Subcutaneous adipose tissue (tissue), 4 donors: ENCODE data around the gene SGIP1. TPM values are rescaled to one million over a fixed set of nuclear protein-coding genes. Genes with fewer than 3 reads are reported as not detected.

Experiments
- total RNA-seq, 4 donors: library from RNA; depleted of rRNA; stranded (reverse); fragments of >200 nt; gene quantifications; one replicate each; pipeline ENCODE4 v1.1.0, GENCODE V29; 2016
- TF ChIP-seq, protein P1 (sequence below): fragments of 450-650 bp; IDR thresholded peaks from one replicate; pipeline ENCODE4 v1.5.1; 2016; ENCODE audit warnings: low read depth, mild to moderate bottlenecking, control low read depth, antibody characterized with exemption, moderate library complexity

SGIP1 gene
- total RNA-seq, 4 donors from 2014 or later = 5.9 to 23.1 (median 18.0) TPM

DNA sequence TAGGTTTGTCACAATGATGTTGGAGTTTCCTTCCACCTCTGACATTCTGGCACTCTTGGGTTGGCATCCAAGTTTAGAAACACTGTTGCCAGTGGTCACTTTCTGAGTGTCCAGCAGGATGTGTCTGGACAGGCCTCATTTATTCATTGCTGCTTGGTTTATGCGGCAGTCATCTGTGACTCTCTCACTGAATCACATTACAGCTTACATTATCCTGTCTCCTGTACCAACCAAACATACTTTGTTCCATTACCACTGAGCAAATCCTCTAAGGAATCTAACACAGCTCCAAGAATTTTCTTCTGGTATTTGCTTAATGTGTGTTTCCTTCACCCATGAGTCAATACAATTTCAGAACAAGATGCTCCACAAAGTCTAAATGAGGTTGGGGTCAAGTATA, 19.9 kb downstream of the SGIP1 start:
- TF ChIP-seq, protein P1, sequence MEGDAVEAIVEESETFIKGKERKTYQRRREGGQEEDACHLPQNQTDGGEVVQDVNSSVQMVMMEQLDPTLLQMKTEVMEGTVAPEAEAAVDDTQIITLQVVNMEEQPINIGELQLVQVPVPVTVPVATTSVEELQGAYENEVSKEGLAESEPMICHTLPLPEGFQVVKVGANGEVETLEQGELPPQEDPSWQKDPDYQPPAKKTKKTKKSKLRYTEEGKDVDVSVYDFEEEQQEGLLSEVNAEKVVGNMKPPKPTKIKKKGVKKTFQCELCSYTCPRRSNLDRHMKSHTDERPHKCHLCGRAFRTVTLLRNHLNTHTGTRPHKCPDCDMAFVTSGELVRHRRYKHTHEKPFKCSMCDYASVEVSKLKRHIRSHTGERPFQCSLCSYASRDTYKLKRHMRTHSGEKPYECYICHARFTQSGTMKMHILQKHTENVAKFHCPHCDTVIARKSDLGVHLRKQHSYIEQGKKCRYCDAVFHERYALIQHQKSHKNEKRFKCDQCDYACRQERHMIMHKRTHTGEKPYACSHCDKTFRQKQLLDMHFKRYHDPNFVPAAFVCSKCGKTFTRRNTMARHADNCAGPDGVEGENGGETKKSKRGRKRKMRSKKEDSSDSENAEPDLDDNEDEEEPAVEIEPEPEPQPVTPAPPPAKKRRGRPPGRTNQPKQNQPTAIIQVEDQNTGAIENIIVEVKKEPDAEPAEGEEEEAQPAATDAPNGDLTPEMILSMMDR = no peak

DNA sequence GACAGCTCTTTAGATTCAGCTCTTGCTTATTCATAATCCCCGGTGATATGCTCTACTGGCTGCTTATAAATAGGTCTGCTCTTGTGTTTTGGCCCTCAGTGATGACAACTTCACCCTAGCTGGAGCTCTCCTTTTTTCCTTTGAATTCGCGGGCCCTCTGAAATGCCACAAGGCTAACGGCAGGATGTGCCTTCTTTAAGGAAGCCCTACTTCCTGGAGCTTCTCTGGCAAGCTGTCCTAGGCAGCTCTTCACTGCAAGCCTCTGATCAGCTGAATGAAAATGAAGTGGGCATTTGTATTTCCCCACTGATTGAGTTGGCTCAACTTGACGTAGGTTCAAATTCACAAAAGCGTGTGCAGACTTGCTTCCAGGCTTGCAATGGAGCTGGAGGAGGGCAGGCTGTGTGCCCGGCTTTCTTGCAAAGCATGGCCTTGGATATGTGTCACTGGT, 22.2 kb downstream of the SGIP1 start:
- TF ChIP-seq, protein P1 = no peak

DNA sequence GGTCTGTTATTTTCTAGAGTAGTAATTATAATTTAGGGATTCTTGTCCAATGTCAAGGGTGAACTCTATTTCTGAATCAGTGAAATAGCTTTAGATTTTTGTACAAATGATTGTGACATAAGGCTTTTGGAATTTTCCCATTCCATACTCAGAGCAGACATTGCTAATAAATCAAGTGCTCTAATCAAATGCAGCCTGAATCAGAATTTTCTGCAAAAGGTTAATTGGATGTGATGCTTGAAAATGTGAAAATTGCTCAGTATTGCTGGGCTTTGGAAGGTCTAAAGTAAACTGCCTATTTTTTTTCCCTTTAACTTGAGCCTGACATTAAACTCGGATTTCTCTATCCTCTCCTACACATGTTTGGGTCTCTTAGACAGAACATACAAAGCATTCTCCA, 23.2 kb downstream of the SGIP1 start:
- TF ChIP-seq, protein P1 = no peak

DNA sequence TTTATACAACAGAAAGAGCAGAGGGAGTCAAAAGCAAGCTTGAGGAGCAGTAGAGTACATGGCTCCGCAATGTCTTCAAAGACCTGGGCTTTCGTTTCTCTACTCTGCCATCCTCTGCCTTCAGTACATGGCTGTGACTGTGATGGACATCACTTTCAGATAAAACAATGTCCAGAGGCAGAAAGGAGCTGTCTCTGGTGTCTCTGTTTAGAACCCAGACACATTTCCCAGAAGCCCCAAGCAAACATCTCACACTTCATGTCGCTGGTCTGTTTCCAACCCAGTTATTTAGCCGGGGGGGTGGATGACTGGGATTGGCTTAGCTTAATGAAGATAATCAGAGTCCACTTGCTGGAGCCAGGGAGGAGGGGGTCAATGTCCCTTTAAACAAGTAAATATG, 25.6 kb downstream of the SGIP1 start:
- TF ChIP-seq, protein P1 = no peak

DNA sequence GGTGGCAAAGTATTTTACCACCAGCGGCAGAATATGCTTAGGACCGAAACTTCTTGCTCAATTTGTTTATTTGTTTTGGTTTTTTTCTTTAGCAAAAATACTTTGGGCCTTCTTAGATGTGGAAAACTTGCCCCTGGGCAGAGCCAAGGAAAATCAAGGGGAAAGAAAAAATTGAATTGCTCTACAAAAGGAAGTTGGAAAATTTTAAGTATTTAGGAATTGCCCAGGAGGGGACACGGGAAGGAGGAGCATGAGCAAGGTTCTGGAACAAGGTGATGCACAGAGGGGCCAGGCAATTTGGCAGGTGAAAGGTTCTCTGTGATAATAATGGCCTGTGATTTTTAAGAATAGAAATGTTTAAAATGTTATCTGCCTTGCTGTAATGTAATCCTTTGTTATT, 28.6 kb downstream of the SGIP1 start:
- TF ChIP-seq, protein P1 = no peak

DNA sequence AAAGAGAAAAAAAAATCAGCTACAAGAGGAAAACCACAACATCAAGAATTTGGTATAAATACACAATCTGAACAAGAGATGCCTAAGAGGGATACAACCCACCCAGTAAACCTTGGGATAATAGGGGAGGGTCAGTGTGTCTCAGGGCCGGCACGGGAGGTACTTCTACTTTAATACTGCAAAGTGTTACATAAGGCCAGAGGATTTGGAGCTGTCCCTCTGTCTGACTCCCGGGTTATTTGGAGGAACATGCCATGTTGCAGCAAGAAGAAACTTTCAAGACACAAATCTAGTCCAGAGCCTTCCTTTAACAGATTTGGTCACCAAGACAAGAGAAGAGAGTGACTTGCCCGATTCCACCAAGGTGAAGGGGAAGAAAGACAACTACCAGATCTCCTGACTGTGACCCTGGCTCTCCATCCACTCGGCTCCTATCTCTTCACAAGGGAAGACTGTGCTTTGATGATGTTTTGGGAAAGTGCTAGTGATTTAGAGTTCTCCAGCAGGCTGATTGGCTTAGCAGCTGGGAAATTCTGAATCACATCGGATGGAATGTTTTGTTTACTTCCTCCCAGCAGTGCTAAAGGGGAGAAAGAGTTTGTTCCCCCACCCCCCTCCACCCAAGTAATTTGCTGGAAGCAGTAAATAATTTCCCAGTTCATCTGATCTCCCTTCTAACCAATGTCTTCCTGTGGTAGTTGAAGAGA, 29.3 kb downstream of the SGIP1 start:
- TF ChIP-seq, protein P1 = no peak

DNA sequence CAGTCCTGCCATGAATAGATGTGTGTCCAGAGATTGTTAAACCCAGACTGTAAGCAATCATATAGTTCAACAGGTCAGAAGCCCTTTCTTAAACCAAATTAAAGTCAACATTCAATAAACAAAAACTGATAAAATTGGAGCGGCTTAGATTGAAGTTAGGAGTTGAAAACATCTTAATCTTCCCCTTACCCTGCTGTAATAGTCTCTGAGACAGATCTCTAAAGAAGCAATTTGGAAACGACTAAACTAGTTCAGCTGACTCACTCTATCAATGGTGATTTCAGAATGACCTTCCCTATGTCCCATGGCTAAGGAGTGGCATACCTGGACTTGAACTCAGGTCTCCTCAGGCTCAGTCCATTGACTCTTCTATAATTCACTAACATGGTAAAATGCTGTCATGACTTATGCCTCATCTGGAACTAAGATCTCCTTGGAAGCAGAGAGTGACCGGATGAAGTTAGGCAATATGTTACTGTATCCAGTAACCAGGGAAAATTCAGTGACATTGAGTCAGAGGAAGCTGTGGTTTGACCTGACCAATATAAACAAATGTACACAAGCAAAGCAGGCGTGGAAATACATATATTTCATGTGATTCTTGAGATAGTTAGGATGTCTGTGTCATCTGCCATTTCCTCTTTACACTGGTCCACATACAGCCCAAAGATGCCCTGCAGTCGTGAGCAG, 30.1 kb downstream of the SGIP1 start:
- TF ChIP-seq, protein P1 = no peak
